Left forelimb (tissue), 1 donor: ENCODE data around the gene PSMG4.
A peak's percentile ranks its signal among the peaks of the same experiment; 100 is the strongest.

Experiments
- DNase-seq: peaks from one replicate; pipeline ENCODE4 v3.0.0-alpha.2; 2018; ENCODE audit warnings: low spot score

Gene PSMG4

DNA sequence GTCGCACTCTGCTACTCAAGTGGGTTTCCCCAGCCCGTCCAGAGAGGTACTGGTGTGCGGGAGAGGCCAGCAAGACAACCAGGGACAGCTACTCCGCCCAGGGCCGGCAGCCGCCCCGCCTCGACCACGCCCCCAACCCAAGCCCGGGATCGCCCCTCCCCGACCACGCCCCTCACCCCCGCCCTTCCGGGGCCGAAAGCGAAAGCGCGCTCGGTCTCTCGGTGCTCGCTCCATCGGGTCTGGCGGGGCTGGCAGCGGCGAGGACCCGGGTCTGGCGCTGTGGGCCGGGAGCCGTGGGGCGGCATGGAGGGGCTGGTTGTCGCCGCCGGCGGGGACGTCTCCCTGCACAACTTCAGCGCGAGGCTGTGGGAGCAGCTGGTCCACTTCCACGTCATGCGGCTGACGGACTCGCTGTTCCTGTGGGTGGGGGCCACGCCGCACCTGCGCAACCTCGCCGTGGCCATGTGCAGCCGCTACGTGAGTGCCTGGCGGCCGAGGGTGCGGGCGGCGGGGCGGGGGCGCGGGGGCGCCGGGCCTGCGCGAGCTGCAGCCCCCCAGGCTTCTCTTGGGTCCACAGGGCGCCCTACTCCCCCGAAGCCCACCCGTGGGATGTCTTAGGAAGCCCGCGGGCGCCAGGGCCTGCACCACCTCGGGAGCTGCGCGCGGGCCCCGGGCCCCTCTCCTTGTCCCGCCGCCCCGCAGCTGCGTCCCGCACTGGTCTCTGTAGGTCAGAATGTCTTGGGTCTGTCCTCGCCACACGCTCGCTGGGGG lies at the start of gene PSMG4:
Gene PSMG4 (plus strand): TSS at position 228 of the 771 bp plus-strand sequence. CDS start 76 bp downstream, at position 304.
- peak; percentile 97 for DNase-seq

GRCh38 chr6:3209114-3210023 lies 49.4 kb upstream of the PSMG4 start:
- no peak for DNase-seq

- no peak for DNase-seq
Observed at GRCh38 chr6:3210024-3210610, 48.6 kb upstream of the PSMG4 start.

GRCh38 chr6:3211681-3212080 lies 47.1 kb upstream of the PSMG4 start:
- DNase-seq: no peak

- DNase-seq: no peak
Observed at GRCh38 chr6:3212261-3212660, 46.5 kb upstream of the PSMG4 start.

DNA sequence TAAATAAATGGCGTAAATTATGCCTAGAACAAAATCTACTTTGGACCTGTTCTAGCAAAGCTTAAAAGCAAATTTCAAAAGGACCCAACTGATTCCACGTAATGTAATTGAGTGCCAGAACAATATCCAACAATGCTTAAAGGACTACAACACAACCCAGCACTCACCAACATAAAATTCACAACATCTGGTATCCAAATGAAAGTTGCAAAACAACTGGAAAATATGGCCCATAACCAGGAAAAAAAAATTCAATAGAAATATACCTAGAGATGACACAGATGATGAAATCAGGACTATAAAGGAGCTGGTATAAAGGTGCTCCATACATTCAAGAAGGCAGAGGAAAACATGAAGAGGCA lies 45.4 kb upstream of the PSMG4 start:
- DNase-seq: no peak

DNA sequence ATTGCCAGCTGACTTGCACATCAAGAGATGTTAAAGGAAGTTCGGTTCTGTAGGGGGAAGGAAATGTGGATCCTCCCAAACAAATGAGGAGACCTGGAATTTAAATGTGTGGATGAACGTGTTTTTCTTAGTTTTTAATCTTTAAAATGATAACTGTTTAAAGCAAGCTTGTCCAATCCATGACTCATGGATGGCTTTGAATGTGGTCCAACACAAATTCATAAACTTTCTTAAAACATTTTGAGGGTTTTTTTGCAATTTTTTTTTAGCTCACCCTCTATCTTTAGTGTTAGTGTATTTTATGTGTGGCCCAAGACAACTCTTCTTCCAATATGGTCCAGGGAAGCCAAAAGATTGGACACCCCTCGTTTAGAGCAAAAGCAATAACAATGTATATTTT lies 43.8 kb upstream of the PSMG4 start:
- no peak for DNase-seq

- no peak for DNase-seq
Observed at GRCh38 chr6:3217286-3217685, 41.5 kb upstream of the PSMG4 start.

DNA sequence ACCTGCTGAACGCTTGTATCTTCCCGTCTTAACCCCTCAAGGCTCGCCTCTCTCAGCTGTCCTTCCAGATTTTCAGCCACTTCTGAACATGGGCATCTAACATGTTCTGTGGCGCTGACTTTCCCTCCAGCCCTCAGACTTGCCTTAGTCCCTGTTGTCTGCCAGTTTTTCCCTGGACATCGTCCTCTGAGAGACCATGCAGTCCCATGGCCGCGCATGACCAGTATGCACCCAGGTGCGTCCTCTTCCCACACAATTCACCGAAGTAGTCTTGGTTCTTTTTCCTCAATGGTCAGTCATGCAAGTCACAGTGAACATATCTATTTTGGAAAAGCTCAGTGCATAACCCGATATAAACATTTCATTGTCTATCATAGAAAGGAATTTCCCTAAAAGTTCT lies 40.5 kb upstream of the PSMG4 start:
- no peak for DNase-seq

DNA sequence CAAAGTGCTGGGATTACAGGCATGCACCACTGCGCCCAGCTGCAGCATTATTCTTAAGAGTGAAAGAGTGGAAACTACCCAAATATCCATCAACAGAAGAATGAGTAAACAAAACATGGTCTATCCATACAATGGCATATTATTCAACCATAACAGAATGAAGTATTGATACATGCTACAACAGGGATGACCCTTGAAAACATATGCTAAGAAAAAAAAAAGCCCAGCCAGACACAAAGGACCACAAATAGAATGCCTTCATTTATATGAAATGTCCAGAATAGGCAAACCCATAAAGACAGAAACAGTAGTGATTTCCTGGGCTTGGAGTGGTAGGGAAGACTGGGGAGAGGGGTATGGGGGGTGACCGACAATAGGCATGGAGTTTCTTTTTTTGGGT lies 38.4 kb upstream of the PSMG4 start:
- no peak for DNase-seq

DNA sequence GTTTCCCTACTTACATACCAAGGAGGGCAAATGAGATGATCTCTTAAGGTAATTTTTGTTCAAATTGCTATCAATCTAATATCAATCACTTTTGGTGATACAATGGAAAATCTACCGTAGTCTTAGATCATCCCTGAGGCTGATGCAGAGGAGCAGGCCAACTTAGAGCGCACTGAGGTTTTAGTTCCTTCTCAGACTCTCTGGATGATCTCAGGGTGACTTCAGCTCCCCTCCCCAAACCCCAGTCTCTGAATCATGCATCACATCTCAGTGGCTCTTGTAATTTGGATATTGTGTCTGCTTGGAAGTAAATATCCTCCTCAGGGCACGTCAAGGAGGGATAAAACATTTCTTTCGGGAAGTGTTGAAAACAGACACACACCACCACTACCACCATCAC lies 37.2 kb upstream of the PSMG4 start:
- no peak for DNase-seq

- no peak for DNase-seq
Observed at GRCh38 chr6:3222506-3223038, 36.2 kb upstream of the PSMG4 start.

DNA sequence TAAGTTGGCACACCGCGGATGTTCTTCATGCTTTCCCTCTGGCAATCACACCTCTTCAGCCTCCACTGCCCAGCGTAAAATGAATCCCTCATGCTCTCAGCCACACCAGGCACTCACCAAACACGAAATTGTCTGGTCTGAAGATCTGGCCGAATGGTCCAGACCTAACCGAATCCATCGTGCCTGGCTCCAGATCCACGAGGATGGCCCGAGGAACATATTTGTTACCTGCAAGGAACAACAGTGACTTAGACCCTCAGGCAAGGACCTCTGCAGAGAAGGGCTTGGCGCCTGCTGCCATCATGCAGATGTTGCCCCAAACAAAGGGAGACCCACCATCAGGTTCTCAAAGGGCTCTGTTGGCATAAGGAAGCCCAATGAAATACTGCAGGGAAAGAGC lies 32.7 kb upstream of the PSMG4 start:
- no peak for DNase-seq

DNA sequence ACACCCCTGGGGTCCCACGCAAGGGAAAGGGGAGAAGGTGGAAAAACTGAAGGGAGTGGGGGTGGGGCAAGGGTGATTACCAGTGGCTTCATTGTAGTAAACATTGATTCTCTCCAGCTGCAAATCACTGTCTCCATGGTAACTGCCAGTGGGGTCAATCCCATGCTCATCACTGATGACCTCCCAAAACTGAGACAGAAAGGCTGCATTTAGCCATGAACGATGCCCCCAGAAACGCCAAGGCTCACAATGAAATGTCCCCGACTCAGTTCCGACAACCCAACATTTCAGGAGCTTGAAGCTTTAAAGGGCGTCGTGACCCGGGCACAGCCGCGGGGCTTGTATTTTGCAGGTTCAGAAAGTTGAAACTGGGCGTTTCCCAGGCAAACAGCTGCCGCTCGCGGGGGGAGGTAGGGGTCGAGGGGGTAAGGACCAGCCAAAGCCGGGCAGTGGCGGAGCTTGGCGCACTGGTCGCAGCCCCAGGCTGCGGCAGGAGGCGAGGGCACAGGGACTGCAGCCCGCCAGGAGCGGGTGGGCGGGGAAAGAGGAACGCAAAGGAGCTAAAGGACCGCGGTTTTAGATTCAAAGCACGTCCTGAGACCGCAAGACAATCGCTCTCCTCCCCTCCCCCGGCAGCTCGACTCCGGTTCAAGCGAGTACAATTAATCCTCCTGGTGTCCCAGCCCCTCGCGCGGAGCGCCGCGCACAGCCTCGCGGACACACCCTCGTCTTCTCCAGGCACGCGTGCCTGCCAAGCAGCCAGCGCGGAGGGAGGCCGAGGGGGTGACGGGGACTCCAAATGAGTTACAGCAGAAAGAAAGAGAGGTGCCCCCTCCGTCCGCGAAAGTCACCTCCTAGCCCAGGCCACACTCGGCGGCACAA lies 32.0 kb upstream of the PSMG4 start:
- DNase-seq: peak; percentile 78

- peak; percentile 86 for DNase-seq
Observed at GRCh38 chr6:3227363-3228045, 31.2 kb upstream of the PSMG4 start, which contains the start of gene TUBB2B. Gene TUBB2B (minus strand): TSS chr6:3227653. CDS start chr6:3227543, 110 bp downstream.

DNA sequence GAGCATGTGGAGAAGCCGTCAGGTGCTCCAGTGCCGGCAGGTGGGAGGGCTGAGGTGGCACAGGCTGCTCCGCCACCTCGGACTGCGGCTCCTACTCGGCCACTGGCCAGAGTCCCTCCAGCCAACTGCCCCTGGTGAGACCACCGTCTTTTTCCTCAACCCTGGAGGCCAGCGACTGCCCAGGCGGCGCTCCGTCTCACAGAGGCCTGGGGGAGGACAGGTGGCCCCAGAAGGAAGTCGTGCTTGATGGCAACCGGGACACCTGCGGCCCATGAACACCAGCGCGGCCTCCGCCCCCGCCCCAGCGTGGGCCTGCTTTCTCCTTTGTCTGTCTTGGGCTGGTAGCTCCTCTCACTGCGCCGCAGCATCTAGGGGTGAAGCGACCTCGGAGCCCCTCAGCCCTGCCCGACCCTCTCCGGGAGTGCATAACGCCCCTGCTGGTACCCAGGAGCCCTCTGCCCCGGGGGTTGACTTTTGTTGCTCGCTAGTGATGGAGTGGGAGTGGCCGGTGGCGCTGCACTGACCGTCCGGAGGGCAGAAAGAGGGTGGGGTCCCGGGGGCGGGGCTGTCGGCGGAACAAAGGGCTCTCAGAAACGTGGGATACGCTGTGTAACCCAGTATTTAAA lies 30.6 kb upstream of the PSMG4 start:
- no peak for DNase-seq

- DNase-seq: no peak
Observed at GRCh38 chr6:3228771-3229565, 29.8 kb upstream of the PSMG4 start.

DNA sequence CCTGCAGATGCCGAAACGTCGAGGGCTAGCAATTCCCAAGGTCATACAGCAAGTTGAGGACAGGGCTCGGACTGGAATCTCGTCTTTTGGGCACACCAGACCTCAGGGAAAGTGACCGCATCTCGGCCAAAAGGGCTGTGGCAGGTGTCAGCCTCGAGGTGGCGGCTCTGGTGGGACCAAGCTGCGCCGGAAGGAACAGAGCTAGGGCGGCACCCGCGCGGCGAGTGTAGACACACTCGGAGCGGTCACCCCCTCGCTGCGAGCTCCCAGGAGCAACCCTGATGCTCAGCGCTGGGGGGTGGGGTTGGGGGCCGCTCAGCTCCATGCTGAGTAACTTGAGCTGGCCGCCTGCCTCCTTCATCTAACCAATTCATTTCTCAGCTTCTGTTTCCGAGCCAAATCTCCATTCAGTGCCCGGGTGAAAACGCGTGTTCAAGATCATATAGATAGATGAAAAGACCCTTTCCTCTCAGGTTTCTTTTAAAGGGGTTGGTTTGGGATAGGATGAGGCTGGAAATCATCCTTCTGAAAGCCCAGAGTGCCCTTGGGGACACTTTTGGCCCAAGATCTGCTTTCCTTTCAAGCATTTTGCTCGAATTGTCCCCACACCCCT lies 29.1 kb upstream of the PSMG4 start:
- peak; percentile 72 for DNase-seq

GRCh38 chr6:3230256-3230882 lies 28.4 kb upstream of the PSMG4 start:
- DNase-seq: no peak
